Measurements from ENCODE around the gene EXOC6. TPM values are rescaled to one million over a fixed set of nuclear protein-coding genes. Genes with fewer than 3 reads are reported as not detected.

Gene EXOC6
- total and polyA plus RNA-seq, 11 donors: 5.8 to 12.3 (median 9.9) TPM

GRCh38 chr10:93034426-93034825 is 186.1 kb downstream of the EXOC6 start:
- WGBS, 4 donors: 43 to 75% (median 58%) methylated on average over 1 of the region's 1 CpG
- H3K27me3 ChIP-seq: no peaks in the 10 kb centered on the region
- TF ChIP-seq POLR2A (IDR thresholded peaks at IDR 0.05) (no peak), CTCF (IDR thresholded peaks at IDR 0.05) (no peak)
- no peak overlapping the region for H3K4me3 ChIP-seq
- DNase-seq (no peak), ATAC-seq (no peak)
- H3K9me3 ChIP-seq: no peaks in the 10 kb centered on the region
- intact Hi-C loops (cut with DNase I): no loop called here
- H3K27ac ChIP-seq: no peak overlapping the region
- no peaks in the 10 kb centered on the region for H3K4me1 ChIP-seq
- peaks cover 0 to 6% (median 0%) of the 10 kb centered on the region in 9 donors for H3K36me3 ChIP-seq

DNA sequence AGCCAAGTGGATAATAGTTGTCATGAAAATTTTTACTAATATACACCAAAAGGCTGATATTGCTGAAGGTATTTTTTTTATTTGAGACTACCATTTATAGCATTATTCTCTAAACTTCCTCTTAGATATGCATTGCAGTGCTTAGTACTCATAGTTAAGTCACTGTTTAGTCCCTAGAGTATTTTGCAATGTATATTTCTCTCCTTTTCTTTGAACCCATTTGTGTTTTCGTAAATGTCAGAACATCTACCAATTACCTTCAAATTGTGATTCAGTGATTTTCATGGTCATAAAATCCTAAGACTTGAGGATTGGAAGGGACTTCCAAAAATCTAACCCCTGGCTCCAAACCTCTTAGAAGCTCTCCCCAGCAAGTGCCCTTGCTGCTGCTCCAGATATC is 190.8 kb downstream of the EXOC6 start:
- Histone ChIP-seq H3K9me3 (no peaks in the 10 kb centered on the region), H3K27ac (no peak overlapping the region), H3K36me3 (peaks cover 0 to 6% (median 0%) of the 10 kb centered on the region in 9 donors), H3K4me3 (no peak overlapping the region), H3K27me3 (no peaks in the 10 kb centered on the region), H3K4me1 (no peaks in the 10 kb centered on the region)
- DNase-seq (no peak), ATAC-seq (no peak)
- 94 to 100% (median 97%) methylated on average over 1 of the region's 1 CpG for WGBS, 4 donors
- intact Hi-C loops (cut with DNase I): no loop called here
- TF ChIP-seq POLR2A (IDR thresholded peaks at IDR 0.05): no peak
- no peak for TF ChIP-seq CTCF (IDR thresholded peaks at IDR 0.05)

GRCh38 chr10:93039721-93040120 is 191.4 kb downstream of the EXOC6 start:
- Histone ChIP-seq H3K4me3 (no peak overlapping the region), H3K4me1 (no peaks in the 10 kb centered on the region), H3K36me3 (peaks cover 0 to 6% (median 0%) of the 10 kb centered on the region in 9 donors), H3K27ac (no peak overlapping the region), H3K9me3 (no peaks in the 10 kb centered on the region), H3K27me3 (no peaks in the 10 kb centered on the region)
- intact Hi-C loops (cut with DNase I): no loop called here
- no peak for ATAC-seq
- TF ChIP-seq POLR2A (IDR thresholded peaks at IDR 0.05) (no peak), CTCF (IDR thresholded peaks at IDR 0.05) (peak in 3 of 12 donors; percentile 20 to 33 (median 25))
- WGBS, 4 donors: 30 to 42% (median 36%) methylated on average over 3 of the region's 3 CpGs
- DNase-seq: no peak

GRCh38 chr10:93054486-93054885 is 206.2 kb downstream of the EXOC6 start:
- intact Hi-C loops (cut with DNase I): no loop called here

More at GRCh38 chr10:93054486-93054885, 206.2 kb downstream of the EXOC6 start:
- no peaks in the 10 kb centered on the region for H3K4me1 ChIP-seq
- ATAC-seq: no peak
- H3K4me3 ChIP-seq: no peak overlapping the region
- peaks cover 0 to 16% (median 4%) of the 10 kb centered on the region in 9 donors for H3K36me3 ChIP-seq
- WGBS, 4 donors: 92 to 100% (median 94%) methylated on average over 3 of the region's 3 CpGs
- no peak overlapping the region for H3K27ac ChIP-seq
- DNase-seq: no peak
- no peaks in the 10 kb centered on the region for H3K9me3 ChIP-seq
- peaks cover 0 to 20% (median under 1%) of the 10 kb centered on the region in 9 donors for H3K27me3 ChIP-seq
- TF ChIP-seq POLR2A (IDR thresholded peaks at IDR 0.05): no peak
- no peak for TF ChIP-seq CTCF (IDR thresholded peaks at IDR 0.05)

Data from heart left ventricle (tissue), 16 donors.